ENCODE data around the gene COPG2. TPM values are rescaled to one million over a fixed set of nuclear protein-coding genes. Genes with fewer than 3 reads are reported as not detected.
"Not testable (repeated sequence)": the region's sequence is repeated elsewhere in the genome, so short reads cannot be mapped to it uniquely, and the experiment has no call there.

COPG2 gene
- total RNA-seq, 1 donor from 2014 or later: 15.3 TPM

GRCh38 chr7:130598056-130598455, 70.5 kb downstream of the COPG2 start:
- DNase-seq (no peak), ATAC-seq (ENCODE audit: low read depth) (no peak)
- no peak overlapping the region for H3K27ac Mint-ChIP-seq
- H3K27me3 Mint-ChIP-seq: no peaks in the 10 kb centered on the region
- POLR2A ChIA-PET: no interaction called here
- peaks cover 3% of the 10 kb centered on the region for H3K9me3 Mint-ChIP-seq
- intact Hi-C loops (cut with micrococcal nuclease): no loop called here
- peaks cover 7% of the 10 kb centered on the region for H3K36me3 Mint-ChIP-seq (ENCODE audit: low read depth)
- CTCF ChIA-PET: no interaction called here
- H3K4me1 Mint-ChIP-seq: no peaks in the 10 kb centered on the region
- no peak overlapping the region for H3K4me3 Mint-ChIP-seq
- no peak for TF ChIP-seq CTCF (IDR thresholded peaks at IDR 0.05)

GRCh38 chr7:130595986-130596385, 72.6 kb downstream of the COPG2 start:
- no peak overlapping the region for H3K27ac Mint-ChIP-seq
- TF ChIP-seq CTCF (IDR thresholded peaks at IDR 0.05): no peak
- intact Hi-C loops (cut with micrococcal nuclease): no loop called here
- DNase-seq (no peak), ATAC-seq (ENCODE audit: low read depth) (no peak)
- no peaks in the 10 kb centered on the region for H3K4me1 Mint-ChIP-seq
- H3K9me3 Mint-ChIP-seq: peaks cover 3% of the 10 kb centered on the region
- ChIA-PET CTCF (no interaction called here), POLR2A (no interaction called here)
- H3K4me3 Mint-ChIP-seq: no peak overlapping the region
- H3K27me3 Mint-ChIP-seq: no peaks in the 10 kb centered on the region
- peaks cover 2% of the 10 kb centered on the region for H3K36me3 Mint-ChIP-seq (ENCODE audit: low read depth)

GRCh38 chr7:130593033-130593432, 75.5 kb downstream of the COPG2 start:
- H3K4me3 Mint-ChIP-seq: no peak overlapping the region
- no peak overlapping the region for H3K27ac Mint-ChIP-seq
- ChIA-PET CTCF (no interaction called here), POLR2A (no interaction called here)
- TF ChIP-seq CTCF (IDR thresholded peaks at IDR 0.05): no peak
- no peaks in the 10 kb centered on the region for H3K4me1 Mint-ChIP-seq
- ATAC-seq (ENCODE audit: low read depth): no peak
- H3K9me3 Mint-ChIP-seq: peaks cover 3% of the 10 kb centered on the region
- no peak for DNase-seq
- intact Hi-C loops (cut with micrococcal nuclease): no loop called here
- no peaks in the 10 kb centered on the region for H3K27me3 Mint-ChIP-seq
- H3K36me3 Mint-ChIP-seq (ENCODE audit: low read depth): no peaks in the 10 kb centered on the region

- H3K4me1 Mint-ChIP-seq; intact Hi-C loops (cut with micrococcal nuclease); H3K4me3 Mint-ChIP-seq; DNase-seq; H3K27ac Mint-ChIP-seq; POLR2A ChIA-PET; CTCF ChIA-PET; H3K36me3 Mint-ChIP-seq (ENCODE audit: low read depth); H3K27me3 Mint-ChIP-seq; H3K9me3 Mint-ChIP-seq; ATAC-seq (ENCODE audit: low read depth): not testable (repeated sequence)
These were observed 77.1 kb downstream of the COPG2 start for GRCh38 chr7:130591464-130591863.

- intact Hi-C loops (cut with micrococcal nuclease); POLR2A ChIA-PET: not testable (repeated sequence)
These were observed 82.6 kb downstream of the COPG2 start for GRCh38 chr7:130585932-130586331.

GRCh38 chr7:130575110-130575509, 93.4 kb downstream of the COPG2 start:
- H3K27me3 Mint-ChIP-seq; POLR2A ChIA-PET; H3K36me3 Mint-ChIP-seq (ENCODE audit: low read depth); DNase-seq; H3K4me3 Mint-ChIP-seq; ATAC-seq (ENCODE audit: low read depth); H3K9me3 Mint-ChIP-seq; H3K27ac Mint-ChIP-seq; CTCF ChIA-PET; H3K4me1 Mint-ChIP-seq; intact Hi-C loops (cut with micrococcal nuclease): not testable (repeated sequence)

More at GRCh38 chr7:130585932-130586331, 82.6 kb downstream of the COPG2 start:
- H3K4me3 Mint-ChIP-seq; H3K27ac Mint-ChIP-seq; ATAC-seq (ENCODE audit: low read depth); H3K27me3 Mint-ChIP-seq; DNase-seq; H3K9me3 Mint-ChIP-seq; CTCF ChIA-PET; H3K4me1 Mint-ChIP-seq; H3K36me3 Mint-ChIP-seq (ENCODE audit: low read depth): not testable (repeated sequence)

GRCh38 chr7:130570144-130570543, 98.4 kb downstream of the COPG2 start:
- H3K27ac Mint-ChIP-seq; H3K4me3 Mint-ChIP-seq; POLR2A ChIA-PET; H3K4me1 Mint-ChIP-seq; intact Hi-C loops (cut with micrococcal nuclease); CTCF ChIA-PET; ATAC-seq (ENCODE audit: low read depth); H3K27me3 Mint-ChIP-seq; DNase-seq: not testable (repeated sequence)
- peaks cover 24% of the 10 kb centered on the region for H3K9me3 Mint-ChIP-seq
- H3K36me3 Mint-ChIP-seq (ENCODE audit: low read depth): peaks cover 13% of the 10 kb centered on the region

Data from activated B cell treated with CpG ODN at 0.5 μM for 24 hours (primary cell).